GM12801 (cell line): ENCODE results near the gene PDE1C.

Source experiments
- TF ChIP-seq, protein P1 (sequence below): IDR thresholded peaks from one replicate; pipeline ENCODE4 v1.5.1; 2011; ENCODE audit warnings: control low read depth; ENCODE audit not compliant: insufficient read length; ENCODE audit errors: extremely low read depth

The PDE1C gene

GRCh38 chr7:31744294-31744874, 325.8 kb downstream of the PDE1C start:
- TF ChIP-seq, protein P1, sequence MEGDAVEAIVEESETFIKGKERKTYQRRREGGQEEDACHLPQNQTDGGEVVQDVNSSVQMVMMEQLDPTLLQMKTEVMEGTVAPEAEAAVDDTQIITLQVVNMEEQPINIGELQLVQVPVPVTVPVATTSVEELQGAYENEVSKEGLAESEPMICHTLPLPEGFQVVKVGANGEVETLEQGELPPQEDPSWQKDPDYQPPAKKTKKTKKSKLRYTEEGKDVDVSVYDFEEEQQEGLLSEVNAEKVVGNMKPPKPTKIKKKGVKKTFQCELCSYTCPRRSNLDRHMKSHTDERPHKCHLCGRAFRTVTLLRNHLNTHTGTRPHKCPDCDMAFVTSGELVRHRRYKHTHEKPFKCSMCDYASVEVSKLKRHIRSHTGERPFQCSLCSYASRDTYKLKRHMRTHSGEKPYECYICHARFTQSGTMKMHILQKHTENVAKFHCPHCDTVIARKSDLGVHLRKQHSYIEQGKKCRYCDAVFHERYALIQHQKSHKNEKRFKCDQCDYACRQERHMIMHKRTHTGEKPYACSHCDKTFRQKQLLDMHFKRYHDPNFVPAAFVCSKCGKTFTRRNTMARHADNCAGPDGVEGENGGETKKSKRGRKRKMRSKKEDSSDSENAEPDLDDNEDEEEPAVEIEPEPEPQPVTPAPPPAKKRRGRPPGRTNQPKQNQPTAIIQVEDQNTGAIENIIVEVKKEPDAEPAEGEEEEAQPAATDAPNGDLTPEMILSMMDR: no peak

GRCh38 chr7:31741852-31742251, 328.4 kb downstream of the PDE1C start:
- TF ChIP-seq, protein P1: no peak

DNA sequence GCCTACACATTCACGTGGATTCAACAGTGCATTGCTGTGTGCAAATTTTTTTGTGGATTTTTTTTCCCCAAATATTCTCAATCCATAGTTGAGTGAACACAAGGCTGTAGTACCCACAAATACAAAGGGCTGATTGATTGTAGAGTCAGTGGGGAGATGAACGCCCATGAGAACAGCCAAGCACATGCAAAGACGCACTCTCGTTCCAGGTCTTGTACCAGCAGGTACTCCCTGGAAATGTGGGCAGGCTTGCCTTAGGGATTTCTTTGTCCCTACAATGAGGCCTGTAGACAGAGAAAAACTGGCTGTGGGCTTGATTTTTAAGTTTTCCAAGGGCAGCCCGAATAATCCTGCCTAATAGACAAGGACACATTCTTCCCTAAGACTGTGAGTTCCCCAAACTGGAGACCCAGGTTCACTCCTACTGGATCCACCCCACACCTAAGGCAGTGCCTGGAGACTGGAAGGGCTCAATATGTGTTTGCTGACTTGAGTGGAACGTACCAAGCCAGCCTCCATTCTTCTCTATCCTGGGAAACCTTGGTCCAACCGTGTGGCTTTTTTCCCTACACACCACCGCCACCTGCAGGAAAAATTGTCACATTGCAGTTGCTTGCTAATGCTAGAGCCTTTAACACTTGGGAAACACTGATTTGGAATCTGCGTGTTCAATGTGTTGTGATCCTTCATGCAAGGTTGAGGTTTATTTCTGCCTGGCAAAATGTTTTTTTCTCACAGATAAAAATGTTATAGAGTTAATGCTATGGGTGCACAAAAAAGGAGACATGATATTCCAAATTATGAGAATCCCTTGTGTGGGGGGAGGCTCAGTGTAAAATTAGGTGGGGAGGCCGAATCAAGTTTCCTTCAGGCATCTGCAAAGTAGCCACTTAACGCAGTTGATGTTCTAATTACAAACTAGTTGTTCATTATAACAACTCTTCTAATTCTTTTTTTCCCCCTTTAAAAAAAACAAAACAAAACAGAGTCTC, 333.9 kb downstream of the PDE1C start:
- TF ChIP-seq, protein P1: no peak

DNA sequence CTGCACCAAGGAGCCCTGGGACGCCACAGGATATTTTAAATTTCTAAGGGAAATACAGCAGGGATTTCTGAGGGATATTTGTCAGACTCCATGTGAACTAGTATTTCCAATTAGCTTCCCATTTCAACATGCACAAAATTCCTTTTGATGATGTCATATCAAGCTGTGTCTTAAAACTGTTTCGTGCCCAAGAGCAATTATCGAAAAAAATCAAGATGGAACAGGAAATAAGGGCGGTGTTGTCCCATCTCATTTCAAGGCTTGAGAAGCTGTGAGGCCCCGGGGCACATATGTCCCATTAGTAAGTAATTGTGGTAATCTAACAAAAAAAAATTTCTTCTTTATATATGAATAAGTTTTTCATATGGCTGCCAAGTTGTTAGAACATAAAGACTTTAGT, 335.8 kb downstream of the PDE1C start:
- TF ChIP-seq, protein P1: no peak

GRCh38 chr7:31729195-31729804, 340.9 kb downstream of the PDE1C start:
- TF ChIP-seq, protein P1: no peak

DNA sequence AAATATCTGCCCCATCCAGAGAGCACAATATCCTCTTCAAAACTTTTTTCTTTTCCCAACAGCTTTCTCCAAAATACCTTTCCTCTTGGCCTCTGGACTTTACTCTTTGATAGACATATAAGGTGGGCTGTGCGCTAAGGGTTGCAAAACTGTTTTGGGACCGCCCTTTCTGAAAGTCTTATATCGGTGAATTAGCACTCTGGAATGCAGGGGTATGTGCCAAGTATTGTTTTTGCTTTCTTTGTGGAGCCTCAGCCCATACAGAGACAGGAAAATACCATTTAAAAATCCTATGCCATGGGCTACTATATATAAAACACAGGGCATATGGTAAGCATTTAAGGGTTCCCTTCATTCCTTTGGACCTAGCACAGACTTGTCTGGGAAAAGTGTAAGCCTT, 345.5 kb downstream of the PDE1C start:
- TF ChIP-seq, protein P1: no peak

DNA sequence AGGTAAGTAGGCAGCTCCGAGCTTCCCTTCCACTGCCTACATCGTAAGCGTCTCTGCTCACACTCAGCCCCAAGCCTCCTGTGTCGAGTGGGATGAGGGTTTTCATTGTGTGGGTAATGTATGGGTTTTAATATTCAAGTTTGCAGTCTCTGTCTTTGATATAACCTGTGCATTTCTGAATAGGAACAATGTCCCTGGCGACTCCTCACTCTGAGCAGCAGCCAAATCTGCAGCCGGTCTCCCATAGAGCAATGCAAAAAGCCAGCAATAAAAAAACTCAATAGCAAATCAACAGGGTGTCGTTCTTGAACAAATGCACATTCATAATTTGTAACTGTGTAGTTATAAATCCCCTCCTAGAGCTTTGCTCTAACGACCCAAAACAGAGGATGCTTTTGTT, 349.8 kb downstream of the PDE1C start:
- TF ChIP-seq, protein P1: no peak
